Stimulated activated CD4-positive, alpha-beta T cell treated with anti-CD3 and anti-CD28 coated beads, Interleukin-1b, Interleukin-23, amount 100 ng/mL, for 1 hour (primary cell): ENCODE results near the gene RHBG.

Source experiments
- DNase-seq, 2 donors: peaks; one replicate each; pipeline ENCODE4 v3.0.0-alpha.2; 2020; ENCODE audit warnings: low read depth in 2 of 2

RHBG gene

GRCh38 chr1:156424806-156425432 is 55.9 kb downstream of the RHBG start:
- no peak for DNase-seq

GRCh38 chr1:156425943-156426342 is 56.9 kb downstream of the RHBG start:
- no peak for DNase-seq

- no peak for DNase-seq
Measured at GRCh38 chr1:156427957-156428356, 58.9 kb downstream of the RHBG start.

DNA sequence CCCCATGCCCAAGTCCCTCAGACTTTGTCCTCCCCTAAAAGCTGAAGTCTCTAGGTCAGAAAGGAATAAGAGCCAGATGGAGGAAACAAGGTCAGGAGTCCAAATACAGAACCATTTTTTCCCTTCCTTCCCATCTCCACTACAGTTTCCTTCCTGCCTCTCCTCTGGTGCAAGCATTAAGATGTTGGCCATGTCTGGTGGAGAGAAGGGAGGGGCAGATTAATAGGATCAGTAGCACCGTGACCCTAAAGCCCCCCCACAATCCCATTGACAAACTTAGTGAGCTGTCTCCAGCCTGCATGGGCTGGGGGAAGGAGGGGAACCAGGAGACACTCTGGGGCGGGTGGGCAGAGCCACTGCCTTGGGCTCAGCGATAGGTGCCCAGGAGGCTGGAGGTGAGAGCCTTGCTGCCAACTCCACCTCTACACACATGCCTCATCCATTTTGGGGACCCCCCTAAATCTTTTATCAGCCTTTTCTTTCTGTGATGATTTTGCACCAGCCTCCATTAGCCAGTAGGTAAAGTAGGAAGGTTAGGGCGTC is 59.8 kb downstream of the RHBG start:
- no peak for DNase-seq

GRCh38 chr1:156429313-156430060 is 60.5 kb downstream of the RHBG start:
- no peak for DNase-seq

- DNase-seq, result no peak
Measured at GRCh38 chr1:156430303-156430702, 61.3 kb downstream of the RHBG start.

GRCh38 chr1:156430866-156431265 is 61.9 kb downstream of the RHBG start:
- DNase-seq, result no peak

DNA sequence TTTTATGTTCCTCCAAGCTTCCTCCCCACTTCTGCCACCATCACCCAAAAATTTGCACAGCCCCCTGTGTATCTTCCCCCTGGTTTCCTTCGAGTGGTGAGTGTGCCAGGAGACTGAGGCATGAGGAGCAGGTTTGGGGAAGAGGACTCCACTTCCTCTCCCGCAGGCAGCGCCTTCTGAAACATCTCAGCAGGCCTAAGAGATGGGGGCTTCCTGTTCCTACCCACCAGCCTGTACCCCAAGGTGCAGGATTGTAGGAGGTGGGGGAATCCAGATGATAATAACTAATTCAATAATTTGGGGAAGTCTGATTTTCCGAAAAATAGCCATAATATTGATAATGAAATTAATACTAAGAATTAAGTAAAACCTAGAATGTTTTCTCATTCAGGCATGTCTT is 62.4 kb downstream of the RHBG start:
- no peak for DNase-seq

DNA sequence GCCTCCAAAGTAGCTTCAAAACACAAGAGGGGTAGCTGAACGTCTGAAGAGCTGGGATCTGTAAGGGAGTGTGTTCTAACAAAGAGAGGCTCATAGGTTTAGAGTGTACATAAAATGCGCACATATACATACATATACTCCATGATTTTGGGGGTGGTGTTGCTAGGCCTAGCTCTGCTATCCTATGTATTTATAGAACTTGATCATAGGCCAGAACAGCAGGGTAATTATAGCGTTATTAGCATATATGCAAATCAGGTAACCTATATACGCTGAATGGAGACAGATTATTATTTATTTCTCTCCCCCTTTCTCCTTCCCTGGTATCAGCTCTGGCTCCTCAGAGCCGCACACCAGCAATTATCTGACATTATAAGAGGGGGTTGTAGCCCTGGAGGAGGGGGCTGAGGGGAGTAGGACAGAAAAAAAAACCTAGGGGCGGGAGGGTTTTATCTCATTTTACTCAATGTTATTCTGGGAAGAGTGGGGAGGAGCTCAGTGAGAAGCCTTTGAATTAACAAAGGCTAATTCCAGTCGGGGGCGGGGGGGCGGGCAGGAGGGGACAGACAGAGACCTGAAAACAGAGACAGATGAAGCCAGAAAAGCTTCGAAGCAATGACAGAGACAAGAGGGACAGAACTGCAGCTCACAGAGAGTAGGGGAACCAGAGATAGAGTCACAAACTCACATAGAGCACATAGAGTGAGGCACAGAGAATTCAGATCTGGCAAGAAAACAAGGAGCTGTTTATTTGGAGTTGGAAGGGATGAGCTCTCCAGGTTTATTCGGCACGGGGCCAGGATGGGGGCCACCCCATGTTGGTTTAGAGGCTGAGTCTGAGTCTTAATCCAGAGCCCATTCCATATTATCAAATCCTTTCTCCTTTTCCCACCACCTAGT is 63.0 kb downstream of the RHBG start:
- DNase-seq, result no peak

DNA sequence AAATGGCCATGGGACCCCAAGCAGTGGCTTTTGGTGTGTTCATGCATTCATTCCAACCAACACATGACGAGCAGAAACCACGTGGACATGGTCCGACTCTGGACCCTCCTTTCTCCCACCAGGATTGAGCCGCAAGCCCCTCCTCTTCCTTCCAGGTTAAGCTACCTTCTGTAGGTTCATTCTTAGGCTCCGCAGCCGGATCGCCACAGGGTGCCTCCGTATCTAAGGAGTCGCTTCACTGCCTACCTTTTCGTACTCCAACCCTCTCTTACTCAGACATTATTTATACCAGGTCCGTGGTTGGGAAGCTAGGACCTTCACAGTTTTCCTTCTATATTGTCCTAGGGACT is 63.6 kb downstream of the RHBG start:
- DNase-seq, result no peak

DNA sequence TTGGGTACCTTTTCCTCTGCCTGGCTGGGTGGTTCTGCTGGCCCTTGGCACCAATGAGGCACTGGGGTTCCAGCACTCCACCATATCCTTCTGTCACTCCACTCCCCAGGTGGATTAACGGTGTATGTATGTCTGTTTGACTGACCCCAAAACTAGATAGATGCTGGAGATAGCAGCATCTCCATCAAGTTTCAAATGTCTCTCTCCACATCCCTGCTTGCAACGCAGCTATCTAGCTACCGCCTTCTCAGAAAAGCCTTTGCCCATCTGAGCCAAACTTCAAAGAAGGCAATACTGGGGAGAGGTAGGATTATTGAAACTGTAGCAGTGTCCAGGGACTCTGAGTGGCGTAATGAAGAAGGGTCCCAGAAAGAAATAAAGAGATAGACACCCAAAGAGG is 64.0 kb downstream of the RHBG start:
- DNase-seq, result no peak

DNA sequence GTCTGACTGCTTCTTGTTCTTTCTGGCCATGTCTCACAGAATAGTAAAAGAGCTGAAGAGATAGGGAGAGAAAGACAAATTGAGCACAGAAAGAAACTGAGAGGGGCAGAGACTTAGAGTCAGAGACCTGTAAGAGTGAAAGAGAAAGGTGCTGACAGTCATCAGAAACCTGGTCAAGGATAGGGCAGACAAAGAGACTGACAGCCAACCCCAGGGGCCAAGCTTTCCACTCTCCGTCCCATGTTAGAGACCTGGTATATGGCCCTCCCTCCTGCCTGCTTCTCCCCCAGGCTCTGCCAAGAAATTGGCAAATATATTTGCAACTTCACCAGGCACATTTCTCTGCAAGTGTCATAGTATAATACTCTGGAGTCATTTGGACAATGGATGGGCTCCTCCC is 64.6 kb downstream of the RHBG start:
- no peak for DNase-seq
